ENCODE data around the gene ZBTB7B.

The ZBTB7B gene

DNA sequence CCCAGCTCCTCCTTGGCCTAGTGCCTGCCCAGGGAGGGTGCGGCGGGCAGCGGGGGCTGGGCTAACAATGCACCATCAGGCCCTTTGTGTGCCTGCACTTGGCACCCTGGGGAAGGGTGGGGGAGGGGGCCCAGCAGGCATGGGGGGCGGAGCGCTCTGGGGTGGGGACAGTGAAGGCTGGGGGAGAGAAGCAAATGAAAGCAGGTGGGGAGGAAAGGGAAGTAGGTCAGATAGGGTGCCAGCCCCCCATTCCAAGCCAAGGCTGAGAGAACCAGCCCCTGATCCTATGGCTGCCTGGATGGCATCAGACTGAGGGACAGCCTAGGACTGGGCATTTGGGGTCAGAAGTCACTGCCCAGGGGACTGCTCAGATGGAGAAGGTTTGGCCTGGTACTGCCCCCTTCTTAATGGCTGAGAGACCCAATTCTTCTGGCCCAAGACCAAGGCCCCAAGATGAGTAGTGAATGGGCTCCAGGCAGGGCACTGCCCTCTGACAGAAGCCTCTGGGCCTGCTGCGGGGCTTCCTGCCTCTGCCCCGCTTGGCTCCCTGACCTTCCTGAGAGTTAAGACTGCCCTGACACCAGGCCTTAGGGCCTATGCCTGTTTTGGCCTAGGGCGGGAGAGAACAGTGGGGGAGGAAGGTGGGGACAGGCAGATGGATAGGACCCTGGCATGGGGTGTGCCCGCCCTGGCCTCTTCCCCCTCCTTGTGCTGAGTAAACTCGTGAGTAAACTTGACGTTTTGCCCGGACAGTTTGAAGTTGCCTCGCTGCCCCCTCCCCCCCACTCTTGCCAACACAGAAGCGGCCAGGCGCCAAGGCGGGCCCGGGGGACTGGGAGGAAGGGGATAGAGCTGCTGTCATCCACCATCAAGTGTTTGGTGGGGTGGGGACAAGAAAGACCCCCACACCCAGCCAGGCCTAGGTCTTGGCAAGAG, 2.7 kb downstream of the ZBTB7B start:
- no peak for DNase-seq

DNA sequence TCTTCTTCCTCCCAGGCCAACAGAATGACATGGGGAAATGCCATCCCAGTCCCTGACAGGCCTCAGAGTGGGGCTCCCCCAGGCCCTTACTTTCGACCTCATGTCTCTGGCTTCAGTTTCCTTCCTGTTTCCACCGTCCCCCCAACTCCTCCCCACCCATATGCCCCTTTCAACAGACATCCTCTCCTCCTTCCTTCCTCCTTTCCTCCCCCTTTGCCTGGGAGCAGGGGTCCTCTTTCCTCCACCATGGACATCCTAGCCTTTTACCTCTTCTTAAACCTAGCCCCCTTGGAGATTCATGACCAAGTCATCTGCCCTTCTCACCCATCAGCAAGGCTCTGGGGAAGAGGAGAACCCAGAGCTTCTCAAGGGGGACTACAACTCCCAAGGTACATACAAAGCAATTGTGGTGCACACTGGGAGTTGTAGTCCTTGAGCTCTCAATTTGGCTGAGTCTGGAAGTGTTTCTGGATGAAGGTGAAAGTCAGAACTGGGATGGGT, 4.0 kb downstream of the ZBTB7B start:
- DNase-seq, result peak in 1 of 2 experiments; percentile 40

DNA sequence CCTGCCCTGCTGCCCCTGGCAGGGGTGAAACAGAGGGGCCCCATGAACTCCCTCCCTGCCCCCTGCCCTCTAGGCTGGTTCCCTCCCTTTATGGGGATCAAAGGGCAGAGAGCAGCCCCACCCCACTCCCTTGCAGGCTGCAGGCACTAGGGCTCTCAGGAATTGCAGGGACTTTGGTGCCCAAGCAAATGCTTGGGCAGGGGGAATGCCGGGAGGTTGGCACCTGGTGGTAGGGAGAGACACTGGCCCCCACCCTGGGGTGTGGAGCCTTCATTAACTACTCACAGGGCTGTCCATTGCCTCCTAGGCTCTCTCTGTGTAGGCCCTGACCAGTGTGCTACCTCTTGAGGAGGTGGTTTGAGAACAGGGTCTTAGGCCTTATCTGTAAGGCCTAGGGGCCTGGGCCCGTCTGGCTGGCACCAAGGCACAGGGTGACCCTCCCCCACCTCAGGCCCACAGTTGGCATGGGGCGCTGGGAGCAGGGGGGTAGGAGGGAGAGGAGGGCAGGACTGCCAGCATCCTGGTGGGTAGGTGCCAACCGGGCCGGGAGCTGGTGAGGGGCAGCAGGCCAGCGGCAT, 4.7 kb downstream of the ZBTB7B start:
- DNase-seq, result no peak

DNA sequence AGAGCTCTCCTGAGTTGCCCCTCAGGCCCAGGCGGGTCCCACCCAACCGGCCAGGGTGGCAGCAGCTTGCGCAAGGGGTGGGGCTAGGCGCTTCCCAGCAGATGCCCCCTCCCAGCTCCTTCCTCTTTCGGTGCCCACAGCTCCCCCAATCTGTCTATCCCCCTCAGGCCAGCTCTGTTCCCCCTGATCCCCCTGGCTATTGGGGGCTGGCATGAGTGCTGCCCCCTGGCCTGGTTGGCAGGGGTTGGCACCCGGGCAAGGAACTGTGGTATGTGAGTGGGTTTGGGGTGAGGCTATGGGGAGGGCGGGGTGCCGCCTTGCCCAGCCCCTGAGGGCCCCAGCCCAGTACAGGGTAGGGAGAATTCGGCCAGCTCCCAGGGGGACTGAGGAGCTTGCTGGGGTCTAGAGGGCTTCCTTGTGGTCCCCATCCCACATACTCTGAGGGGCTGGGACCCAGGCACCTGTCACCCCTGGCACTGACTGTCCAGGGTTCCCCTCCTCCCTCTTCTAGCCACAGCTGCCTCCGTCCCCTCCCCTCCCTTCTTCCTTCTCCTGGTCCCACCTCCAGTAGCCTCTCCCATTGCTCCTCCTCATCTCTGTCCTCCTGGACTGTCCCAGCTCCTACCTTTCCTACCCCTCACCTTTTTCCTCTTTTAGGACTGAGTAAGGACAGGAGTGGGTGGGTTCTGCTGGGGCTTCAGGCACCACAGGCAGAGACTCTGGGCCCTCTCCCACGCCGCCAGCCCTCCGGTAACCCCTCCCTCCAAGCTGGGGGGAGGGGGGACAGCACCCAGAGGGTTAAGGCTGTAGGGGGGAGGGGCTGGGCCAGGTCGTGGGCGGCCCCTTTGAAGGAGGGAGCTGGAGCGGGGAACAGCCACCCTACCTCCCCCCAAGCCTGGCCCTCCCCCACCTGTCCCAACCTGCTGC, 5.7 kb downstream of the ZBTB7B start:
- DNase-seq, result no peak

DNA sequence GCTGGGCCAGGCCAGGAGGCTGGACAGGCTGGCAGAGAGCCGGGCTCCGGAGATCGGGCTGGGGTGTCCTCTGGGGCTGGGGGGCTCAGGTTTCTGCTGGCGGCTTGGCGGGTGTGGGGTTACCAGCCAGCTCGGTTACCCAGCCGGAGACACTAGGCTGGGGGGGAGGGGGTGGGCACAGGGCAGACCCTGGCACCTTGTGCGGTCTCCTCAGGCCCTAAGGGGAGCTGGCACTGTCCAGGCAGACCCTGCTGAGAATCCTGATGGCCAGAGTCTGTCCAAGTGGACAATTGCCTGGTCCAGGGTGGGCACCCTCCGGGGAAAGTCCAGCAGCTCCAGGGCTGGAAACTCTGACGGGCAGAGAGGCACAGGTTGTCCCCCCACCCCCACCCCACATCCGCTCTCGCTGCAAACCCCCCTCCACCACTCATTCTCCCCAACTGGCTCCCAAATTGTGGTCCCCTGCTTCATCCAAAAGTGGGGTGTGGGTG, 6.7 kb downstream of the ZBTB7B start:
- DNase-seq, result no peak

DNA sequence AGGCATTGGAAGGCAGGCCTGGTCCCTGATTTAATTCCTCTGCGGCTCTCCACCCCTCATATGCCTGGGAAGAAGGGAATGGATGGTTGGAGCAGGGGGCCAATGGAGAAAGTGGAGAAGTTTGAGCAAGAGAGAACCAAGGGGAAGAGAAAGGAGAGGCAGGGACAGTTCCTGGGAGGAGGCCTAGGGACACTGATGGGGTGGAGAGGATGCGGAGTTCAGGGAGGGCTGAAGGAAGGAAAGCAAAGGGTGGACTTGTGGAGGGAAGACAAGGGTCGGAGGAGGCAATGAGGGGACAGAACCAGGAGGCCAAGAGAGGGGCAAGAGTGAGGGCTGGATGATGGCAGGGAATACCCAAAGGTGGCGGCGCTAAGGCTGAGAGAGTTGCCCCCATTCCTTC, 7.1 kb downstream of the ZBTB7B start:
- no peak for DNase-seq

DNA sequence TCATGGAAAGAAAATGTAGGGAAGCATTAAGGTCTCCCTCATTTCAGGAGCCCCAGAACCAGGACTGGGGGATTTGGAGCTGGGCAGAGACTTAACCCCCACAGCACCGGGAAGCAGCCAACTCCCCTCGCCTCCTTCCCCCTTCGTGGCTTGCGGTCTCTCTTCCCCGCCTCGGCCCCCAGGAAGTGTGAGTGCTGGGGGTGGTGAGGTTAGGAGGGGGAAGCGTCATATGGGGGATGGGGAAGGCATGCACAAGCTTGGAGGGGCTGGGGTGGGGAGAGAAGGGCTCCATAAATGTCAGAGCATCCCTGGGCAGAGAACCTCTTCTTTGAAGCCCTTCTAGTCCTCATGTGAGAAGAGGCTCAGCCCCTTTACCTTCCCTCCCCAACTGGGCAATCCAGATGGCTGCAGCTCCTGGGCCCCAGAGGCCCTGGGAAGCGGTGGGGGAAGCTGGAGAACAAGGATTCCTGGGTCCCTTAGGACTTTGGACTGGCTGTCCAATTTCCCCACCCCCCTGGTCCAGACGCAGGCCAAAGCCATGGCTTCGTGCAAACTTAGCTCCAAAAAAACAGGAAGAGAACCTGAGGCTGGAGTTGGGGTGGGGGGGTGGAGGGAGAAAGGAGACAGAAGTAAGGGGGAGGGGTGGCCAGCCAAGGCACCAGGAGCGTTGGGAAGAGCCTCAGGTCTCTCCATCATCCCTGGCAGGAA, 7.8 kb downstream of the ZBTB7B start:
- no peak for DNase-seq

DNA sequence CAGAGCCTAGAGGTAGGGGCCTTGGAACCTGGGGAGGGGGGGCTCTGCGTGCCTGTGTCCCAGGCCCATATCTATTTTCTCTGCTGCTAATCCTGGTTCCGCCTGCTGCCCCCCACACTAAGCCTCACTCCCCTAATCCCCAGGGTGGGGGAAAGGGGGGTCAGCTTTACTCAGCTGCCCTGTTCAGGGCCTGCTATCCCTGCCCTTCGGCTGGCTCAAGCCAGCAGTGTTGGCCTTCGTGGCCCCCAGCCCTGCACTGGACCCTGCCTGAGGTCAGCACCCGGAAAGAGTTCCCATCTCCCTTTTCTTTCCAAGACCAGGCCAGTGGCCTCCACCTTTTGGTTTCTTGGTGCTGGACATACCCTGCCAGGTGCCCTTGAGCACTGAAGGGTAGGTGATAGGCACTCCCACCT, 8.4 kb downstream of the ZBTB7B start:
- peak in 1 of 2 experiments; percentile 59 for DNase-seq

DNA sequence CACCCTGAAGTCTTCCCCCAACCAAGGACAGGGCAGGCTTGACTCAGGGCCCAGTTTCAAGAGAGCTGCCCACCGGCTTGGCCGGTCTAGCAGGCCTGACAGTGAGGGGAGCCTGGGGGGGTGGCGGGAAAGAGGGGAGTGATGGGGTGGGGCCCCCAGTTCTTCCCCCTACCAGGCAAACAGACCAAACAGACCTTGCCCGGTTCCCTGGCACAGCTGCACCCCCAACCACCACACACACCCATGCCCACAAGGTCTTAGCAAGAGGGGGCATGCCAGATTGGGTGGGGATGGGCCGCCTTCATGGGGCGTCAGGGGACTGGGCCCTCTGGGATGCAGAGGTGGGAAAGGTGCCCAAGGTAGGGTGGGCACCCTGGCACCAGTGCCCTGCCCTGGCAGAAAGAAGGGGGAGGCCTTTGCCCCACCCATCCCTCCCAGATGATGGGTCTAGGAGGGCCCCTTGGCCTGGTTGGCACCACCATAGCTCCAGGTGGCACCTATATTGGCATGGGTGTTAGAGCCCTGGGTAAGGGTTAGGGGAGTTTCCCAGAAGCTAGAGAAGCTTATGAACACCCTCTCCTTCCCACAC, 8.9 kb downstream of the ZBTB7B start:
- DNase-seq, result no peak

DNA sequence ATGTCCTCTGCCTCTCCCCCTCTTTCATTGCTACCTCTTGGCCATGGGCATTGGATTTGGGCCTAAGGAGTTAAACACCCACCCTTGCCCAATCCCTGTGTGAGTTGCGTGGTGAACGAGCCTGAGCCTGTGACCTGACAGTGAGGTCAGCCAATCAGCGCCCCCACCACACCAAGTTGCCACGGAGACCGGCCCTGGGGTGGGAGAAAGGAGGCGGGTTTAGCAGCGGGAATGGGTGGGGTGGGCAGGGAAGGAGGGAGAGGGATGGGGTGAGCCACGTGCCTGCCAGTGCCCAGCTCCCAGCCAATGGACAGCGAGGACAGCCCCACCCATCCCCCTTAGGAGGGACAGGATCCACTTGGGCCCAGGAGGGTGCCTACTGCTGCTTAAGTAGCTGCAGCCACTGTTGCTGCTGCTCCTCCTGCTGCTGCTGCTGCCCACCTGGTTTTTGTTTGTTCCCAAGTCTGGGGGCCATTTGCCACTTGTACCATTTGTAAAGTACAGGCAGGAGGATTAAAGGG, 9.5 kb downstream of the ZBTB7B start:
- peak; percentile 97 to 98 for DNase-seq

DNA sequence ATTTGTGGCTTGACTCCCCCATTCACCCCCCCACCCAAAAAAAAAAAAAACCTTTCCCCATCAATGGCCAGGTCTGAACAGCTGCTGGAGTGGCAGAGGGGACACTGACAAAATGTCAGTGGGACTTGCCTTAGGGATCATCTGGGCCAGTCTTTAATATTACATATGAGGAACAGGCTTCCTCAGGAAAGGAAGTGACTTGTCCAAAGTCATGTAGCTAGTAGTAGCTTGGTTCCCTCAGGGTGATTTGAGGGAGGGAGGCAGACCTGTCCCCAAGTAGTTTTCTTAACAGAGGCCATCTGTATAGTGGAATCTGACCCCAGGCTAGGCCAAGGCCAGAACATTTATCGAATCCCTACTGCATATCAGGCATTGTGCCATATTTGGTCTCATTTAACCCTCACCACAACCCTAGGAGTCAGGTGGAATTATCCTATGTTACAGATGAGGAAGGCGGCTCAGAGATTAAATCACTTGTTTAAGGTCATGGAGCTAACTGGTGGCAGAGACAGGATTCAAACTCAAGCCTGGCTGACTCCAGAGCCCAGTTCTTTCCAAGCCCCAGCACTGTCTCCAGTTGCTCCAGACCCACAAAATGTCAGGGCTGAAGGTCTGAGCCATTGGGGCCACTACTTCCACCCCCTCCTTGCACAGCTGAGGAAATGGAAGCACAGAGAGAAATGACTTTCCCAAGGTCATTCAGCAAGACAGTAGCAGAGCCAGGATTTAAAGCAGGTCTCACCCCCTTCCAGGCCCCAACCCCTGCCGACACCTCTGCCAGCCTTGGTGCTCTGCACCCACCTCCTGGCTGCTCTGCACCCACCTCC, 10.4 kb downstream of the ZBTB7B start:
- no peak for DNase-seq

DNA sequence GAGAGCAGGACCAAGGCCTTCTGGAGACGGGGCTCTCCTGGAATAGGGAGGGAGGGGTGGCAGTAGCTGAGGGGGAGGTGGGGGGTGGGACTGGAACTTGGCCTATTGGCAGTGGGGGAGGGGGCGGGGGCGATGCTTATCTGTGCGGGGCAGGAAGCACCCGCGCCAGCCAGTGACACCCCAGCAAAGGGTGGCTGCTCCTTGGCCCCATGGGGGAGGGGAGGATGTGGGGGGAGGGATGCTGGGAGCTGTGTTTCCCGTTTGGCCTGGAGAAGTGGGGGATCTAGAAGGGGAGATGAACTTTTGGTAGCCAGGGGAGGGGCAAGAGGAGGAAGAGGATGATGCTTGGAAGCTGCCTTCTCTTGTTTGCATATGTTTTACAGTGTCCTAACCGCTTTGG, 11.0 kb downstream of the ZBTB7B start:
- DNase-seq, result no peak

DNA sequence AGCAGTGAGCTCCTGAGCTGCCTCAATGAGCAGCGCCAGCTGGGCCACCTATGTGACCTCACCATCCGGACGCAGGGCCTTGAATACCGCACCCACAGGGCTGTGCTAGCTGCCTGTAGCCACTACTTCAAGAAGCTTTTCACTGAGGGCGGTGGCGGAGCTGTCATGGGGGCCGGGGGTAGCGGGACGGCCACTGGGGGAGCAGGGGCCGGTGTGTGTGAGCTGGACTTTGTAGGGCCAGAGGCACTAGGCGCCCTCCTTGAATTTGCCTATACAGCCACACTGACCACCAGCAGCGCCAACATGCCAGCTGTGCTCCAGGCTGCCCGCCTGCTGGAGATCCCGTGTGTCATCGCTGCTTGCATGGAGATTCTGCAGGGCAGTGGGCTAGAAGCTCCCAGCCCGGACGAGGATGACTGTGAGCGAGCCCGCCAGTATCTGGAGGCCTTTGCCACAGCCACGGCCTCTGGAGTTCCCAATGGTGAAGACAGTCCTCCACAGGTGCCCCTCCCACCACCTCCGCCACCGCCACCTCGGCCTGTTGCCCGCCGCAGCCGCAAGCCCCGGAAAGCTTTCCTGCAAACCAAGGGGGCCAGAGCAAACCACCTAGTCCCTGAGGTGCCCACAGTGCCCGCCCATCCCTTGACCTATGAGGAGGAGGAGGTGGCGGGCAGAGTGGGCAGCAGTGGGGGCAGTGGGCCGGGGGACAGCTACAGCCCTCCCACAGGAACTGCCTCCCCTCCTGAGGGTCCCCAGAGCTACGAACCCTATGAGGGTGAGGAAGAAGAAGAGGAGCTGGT, 12.3 kb downstream of the ZBTB7B start:
- DNase-seq, result no peak

DNA sequence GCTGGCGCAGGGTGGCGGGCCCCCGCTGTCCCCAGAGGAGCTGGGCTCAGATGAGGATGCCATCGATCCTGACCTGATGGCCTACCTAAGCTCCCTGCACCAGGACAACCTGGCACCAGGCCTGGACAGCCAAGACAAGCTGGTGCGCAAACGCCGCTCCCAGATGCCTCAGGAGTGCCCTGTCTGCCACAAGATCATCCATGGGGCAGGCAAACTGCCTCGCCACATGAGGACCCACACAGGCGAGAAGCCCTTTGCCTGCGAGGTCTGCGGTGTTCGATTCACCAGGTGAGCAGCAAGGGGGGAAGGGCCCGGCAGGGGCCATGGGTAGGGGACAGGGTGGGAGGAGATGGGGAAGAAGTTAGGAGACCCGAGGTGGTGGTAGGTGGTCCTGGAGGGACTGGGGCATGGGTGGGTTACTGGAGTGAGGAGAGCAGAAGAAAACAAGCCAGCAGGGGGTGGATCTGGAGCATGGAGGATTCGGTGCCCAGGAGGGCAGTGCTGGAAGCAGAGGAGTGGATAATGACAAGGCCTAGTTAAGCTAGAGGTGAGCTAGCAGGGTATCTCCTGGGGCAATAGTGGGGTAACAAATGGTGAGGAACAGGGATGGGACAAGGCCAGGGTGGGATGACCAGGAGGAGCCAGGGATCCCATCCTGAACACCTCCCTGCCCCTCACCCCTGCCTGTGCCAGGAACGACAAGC, 13.1 kb downstream of the ZBTB7B start:
- no peak for DNase-seq

DNA sequence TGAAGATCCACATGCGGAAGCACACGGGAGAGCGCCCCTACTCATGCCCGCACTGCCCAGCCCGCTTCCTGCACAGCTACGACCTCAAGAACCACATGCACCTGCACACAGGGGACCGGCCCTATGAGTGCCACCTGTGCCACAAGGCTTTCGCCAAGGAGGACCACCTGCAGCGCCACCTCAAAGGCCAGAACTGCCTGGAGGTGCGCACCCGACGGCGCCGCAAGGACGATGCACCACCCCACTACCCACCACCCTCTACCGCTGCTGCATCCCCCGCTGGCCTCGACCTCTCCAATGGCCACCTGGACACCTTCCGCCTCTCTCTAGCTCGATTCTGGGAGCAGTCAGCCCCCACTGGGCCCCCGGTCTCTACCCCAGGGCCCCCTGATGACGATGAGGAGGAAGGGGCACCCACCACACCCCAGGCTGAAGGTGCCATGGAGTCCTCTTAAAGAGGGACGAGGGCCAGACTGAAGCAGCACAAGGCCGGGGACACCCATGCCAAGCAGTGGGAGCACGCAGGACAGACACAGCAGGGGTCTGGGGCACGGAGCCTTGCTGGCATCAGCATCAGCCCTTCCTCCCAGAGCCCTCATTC, 13.7 kb downstream of the ZBTB7B start:
- no peak for DNase-seq

DNA sequence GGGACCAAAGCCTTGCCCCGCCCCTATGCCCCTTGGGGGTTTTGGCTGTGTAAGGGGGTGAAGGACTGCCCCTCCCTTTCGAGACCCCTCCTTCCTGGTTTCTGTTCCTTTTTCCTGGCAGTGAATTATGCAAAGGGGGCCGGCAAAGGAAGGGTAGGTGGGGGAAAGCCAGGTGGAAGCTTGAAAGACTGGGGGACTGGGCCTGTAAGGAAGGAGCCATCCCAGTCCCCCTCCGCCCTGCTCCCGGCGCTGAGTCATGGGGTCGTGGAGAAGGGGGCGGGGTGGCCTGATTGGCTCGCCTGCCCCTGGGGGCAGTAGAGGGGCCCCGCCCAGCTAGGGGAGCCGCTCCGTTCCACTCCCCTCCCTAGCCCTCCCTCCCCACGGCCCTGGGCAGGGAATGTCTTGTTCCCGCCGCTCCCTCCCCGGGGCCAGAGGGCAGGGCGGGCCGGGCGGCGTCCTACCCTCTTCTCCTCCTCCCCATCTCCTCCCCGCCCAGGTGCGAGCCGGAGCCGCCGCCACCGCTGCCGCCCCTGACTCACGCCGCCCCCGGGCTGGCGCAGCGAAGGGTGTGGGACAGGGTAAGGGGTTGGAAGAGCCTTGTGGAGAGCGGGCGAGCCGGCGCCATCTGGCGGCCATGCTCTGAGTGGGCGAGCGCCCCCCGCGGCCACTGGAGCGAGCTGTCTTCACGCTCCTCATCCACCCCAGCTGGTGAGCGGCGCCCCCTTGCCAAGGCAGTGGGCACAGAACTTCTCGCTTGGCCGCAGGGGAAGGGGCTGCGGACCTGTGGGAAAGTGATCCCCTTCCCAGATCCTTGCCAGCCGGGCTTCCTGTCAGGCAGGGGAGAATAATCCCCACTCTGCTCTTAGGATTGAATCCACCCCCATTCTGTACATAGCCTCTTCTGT, 14.7 kb downstream of the ZBTB7B start:
- peak; percentile 72 to 86 for DNase-seq

DNA sequence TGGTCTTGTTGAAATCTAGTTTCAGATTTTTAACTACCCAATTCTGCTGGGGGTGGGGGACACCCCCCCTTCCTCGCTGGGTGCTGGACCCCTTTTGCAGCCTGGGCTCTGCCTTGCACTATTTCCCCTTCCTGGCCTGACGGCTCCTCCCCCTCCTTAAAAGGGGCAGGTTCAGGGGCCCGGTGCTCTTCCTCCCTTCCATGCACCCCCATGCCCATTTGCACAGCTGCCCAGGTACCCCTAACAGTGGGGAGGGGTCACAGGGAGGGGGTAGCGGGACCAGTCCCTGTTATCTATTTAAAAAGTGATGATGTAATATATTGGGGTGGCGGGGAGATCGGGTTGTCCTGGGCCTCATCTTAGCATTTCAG, 15.3 kb downstream of the ZBTB7B start:
- no peak for DNase-seq
